ENCODE results near the gene DZIP1.
"Not testable (repeated sequence)": the region's sequence is repeated elsewhere in the genome, so short reads cannot be mapped to it uniquely, and the experiment has no call there.

Gene DZIP1

DNA sequence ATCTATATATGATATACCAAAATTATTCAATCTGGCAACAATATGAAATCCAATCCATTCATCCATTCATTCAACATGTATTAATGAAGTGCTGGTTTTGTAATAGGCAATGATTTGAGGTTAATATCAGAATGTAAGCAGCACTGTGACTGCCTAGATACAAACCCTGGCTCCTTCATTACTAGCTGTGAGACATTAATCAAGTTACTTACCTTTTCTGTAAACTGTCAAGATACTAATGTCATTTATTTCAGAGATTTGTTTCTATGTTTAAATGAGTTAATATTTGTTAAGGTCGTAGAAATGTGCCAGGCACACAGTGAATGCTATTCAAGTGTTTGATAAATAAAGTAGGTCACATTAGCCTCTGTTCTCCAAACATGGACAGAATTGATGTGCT lies 51.0 kb downstream of the DZIP1 start:
- DNase-seq = no peak

DNA sequence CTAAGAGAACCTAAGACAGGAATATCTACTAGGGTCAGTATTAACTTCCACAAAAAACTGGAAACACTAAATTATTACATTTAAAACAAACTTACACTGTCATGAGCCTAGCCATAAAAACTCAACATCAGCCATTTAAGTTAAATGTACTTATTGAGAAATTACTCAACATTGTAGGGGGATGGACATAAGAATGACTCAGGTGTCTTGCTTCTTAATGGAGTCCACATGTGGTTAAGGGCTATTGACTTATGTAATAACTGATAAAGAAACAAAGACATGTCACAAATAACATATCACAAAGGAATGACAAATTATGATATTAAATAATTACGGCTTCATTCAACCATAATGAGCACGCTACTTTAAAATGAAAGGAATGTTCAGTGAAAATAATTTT lies 55.8 kb downstream of the DZIP1 start:
- DNase-seq = no peak

- DNase-seq = no peak
These were observed 56.4 kb downstream of the DZIP1 start for GRCh38 chr13:95588134-95588533.

- DNase-seq = no peak
These were observed 58.6 kb downstream of the DZIP1 start for GRCh38 chr13:95585867-95586266.

GRCh38 chr13:95579303-95579702 lies 65.2 kb downstream of the DZIP1 start:
- no peak for DNase-seq

GRCh38 chr13:95573221-95573620 lies 71.3 kb downstream of the DZIP1 start:
- no peak for DNase-seq

GRCh38 chr13:95571941-95572340 lies 72.6 kb downstream of the DZIP1 start:
- DNase-seq = no peak

- no peak for DNase-seq
These were observed 74.5 kb downstream of the DZIP1 start for GRCh38 chr13:95570016-95570415.

DNA sequence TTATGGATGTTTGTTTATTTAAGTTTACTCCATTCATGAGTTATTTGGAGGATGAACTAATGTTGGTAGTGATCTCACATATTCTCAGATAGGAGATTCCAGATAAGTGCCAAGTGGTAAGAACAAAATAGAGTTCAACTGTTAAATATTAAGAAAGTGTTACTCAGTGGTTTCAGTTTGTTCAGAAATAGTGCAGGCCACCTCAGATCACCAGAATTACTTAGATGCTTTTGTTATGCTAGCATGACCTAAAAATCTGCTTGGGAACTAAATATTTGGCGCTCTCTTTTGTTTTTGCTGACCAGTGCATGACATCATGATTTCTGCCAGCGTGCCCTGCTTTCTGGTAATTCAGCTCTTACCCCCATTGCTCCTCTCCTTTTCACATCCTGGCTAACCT lies 76.4 kb downstream of the DZIP1 start:
- no peak for DNase-seq

GRCh38 chr13:95565758-95566157 lies 78.7 kb downstream of the DZIP1 start:
- DNase-seq = not testable (repeated sequence)

GRCh38 chr13:95564733-95565291 lies 79.7 kb downstream of the DZIP1 start:
- DNase-seq = peak; percentile 42

DNA sequence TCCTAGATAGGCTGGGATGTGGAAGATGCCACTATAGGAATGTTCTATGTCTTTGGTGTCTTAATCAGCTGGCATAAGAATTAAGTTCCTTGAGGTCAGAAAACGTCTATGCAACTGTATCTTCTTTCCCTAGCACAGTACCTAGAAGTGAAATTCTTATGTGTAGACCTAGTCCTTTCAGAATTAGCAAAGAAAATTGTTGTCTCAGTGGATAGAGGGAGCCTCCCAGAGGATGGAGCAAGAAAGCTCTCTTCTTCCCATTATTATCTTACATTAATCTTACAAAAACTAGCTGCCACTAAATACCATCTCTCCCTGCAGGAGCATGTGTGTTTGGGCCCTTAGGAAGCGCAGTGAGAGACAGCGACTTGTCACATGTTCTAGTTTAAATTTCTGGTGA lies 80.4 kb downstream of the DZIP1 start:
- no peak for DNase-seq

DNA sequence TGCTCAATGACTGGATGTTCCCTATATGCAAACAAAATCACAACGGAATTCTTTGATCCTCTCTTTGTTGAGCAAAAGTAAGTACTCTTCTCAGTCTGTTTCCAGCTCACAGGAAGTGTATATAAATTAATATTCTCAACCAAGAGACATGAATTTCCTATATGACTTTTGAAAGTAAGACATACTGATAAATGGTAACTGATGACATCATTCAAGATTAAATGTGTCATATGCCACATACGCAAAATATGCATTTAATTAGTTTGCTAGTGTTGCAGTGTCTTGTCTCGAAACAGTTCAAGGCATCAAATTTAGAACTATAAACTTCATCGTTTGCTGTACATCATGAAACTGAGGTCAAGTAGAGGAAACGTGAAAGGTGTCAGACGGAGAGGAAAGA lies 84.1 kb downstream of the DZIP1 start:
- DNase-seq = no peak

DNA sequence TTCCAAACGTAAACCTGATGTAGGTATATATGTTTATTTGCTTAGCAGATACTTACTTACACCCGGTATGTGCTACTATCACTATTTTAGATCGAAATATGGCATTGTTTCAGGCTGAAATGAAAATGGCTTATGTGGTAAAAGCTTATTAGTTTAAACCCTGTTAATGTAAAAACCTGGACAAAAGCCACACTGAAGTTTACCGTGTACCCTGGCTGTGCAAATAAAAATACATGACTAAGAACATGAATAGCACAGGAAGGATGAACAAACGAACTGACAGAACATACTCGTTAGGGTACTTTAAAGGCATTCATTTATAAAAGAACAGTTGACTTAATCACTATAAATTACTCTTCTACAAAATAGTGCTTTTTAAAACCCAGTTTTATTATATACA lies 85.4 kb downstream of the DZIP1 start:
- DNase-seq = no peak

DNA sequence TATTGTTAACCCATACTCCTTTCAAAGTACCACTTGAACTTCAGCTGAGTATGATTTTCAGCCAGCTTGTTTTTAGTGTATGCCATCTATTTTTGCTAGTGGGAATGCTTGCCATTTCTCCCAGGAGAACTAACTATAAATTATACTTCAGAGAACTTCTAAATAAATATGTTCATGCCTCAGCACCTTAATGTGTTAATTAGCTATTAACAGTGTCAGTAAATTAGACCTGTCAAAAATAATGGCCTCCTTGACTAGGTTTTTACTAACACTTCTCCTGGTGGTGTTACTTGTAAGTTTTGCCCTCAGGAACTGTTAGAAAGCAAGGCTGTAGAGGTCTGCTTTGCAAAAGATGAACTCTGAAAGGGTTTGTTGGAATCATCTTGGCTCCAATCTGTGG lies 87.5 kb downstream of the DZIP1 start:
- no peak for DNase-seq

DNA sequence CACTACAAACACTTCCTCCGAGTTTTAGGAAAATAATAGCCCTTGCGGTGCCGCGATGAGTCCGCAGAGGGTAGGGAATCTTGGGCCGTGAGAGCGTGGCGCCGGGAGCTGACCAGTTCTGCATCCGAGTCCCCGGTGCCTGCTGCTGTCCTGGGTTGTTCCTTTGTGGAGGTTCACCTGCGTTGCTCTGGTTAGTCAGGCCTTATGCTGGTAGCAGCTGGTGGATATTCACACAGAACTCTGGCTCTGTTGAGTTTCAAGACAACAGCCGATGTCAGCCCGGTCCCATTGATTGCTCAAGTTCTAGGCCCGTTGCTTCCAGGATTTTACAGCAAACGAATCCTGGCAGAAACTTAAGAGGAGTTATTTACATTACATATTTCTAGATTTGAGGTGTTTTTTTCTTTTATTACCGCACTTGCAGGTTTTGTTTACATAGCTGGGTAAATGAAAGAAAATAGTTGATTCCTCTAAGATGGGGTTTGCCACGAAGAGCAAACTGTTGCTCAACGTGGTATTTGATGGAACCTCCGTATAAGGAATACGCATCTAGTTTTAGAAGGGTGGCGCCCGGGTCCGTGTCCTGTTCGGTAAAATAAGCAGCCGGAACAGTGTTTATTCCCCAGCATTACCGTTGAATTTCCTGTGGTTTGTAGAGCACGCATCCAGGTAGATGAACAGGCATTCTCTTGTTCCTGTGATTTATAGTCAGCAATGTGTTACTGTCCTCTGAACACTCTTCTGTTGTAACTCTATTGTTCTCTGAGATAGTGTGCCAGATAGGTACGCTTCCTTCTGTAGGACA lies 90.7 kb downstream of the DZIP1 start:
- DNase-seq = no peak

- no peak for DNase-seq
These were observed 91.7 kb downstream of the DZIP1 start, which contains the start of gene CLDN10 for GRCh38 chr13:95552539-95553441. CLDN10 (plus strand) TSS chr13:95552720; CDS start chr13:95552754, 34 bp downstream.

DNA sequence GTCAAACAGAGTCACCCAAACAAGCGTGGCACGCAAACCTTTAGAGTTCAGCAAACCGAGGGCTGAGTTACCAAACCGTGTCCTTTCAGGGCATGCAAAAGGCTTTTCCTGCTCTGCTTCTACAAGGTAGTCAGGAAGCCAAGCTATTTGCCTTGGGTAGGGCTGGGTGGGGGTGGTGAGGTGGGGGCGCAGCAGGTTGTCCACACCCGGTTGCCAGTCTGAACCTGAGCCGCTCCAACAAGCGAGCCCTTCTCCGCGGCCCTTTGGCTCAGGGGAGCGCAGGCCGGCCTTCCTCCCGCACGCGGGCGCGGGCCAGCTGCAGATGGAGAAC lies 92.3 kb downstream of the DZIP1 start:
- DNase-seq = no peak

GRCh38 chr13:95547531-95548167 lies 96.9 kb downstream of the DZIP1 start:
- no peak for DNase-seq

DNA sequence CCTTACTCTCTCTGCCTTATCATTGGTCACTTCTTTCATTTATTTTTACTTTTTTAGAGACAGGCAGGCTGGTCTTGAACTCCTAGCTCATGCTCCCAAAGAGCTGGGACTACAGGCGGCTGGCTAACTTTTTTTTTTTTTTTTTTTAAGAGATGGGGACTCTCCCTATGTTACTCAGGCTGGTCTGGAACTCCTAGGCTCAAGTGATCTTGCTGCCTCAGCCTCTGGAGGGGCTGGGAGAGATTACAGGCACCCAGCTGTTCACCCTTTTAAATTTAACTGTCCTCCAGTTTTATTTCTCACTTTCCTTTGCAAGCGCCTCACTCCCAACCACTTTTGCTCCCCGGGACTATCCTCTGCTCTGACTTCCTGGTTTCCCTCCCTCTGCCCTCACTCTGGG lies 97.6 kb downstream of the DZIP1 start:
- no peak for DNase-seq

DNA sequence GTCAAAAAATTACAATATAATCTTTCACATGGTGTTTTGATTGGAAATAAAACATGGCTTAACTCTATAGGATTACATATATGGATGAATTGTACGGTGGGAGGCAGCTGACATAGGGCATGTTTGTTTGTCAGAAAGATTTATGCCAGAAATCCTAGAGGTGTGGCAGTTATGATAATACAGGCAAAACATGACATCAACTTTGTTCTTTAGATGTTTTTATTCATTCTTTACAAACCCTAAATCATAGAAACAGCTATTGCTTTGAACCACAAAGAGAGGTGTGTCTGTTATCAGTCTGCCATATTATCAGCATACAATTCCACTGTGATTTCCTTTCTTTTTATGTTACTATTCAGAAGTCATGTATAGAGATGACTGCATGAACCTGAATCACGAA lies 100.2 kb downstream of the DZIP1 start:
- no peak for DNase-seq

GRCh38 chr13:95541911-95542474 lies 102.5 kb downstream of the DZIP1 start:
- no peak for DNase-seq

- DNase-seq = no peak
These were observed 103.2 kb downstream of the DZIP1 start for GRCh38 chr13:95541308-95541707.

Measured in OCI-M1 (cell line).